Neural progenitor cell (in vitro differentiated cells): ENCODE results near the gene GALNT3.

Experiments
- EZH2 ChIP-seq: fragments of 200-600 bp; sonication (generic); IDR thresholded peaks from 2 replicates; pipeline ENCODE4 v1.6.1; 2017; ENCODE audit warnings: antibody characterized with exemption, mild to moderate bottlenecking, moderate library complexity
- TF ChIP-seq, protein P1 (sequence below): fragments of 200-600 bp; sonication (generic); IDR thresholded peaks from 2 replicates; pipeline ENCODE4 v1.5.1; 2017; ENCODE audit warnings: antibody characterized with exemption, mild to moderate bottlenecking

DNA sequence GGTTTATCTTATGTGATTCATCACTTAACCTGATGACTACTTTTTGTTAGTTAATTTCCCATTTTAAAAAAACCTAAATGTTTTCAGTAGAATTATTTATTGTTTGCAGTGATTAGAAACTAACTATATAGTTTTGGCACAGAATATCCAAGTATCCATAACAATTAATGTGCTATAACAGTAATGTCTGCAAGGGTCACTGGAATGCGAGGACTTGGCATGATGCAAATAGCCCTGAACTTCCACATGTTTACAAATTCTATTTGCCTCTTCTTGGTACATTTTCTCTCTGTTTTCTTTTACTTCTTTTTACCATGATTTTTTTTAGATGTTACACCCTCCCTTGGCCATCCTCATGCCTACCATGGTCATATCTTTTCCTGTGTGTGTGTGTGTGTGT is 49.3 kb upstream of the GALNT3 start:
- TF ChIP-seq, protein P1, sequence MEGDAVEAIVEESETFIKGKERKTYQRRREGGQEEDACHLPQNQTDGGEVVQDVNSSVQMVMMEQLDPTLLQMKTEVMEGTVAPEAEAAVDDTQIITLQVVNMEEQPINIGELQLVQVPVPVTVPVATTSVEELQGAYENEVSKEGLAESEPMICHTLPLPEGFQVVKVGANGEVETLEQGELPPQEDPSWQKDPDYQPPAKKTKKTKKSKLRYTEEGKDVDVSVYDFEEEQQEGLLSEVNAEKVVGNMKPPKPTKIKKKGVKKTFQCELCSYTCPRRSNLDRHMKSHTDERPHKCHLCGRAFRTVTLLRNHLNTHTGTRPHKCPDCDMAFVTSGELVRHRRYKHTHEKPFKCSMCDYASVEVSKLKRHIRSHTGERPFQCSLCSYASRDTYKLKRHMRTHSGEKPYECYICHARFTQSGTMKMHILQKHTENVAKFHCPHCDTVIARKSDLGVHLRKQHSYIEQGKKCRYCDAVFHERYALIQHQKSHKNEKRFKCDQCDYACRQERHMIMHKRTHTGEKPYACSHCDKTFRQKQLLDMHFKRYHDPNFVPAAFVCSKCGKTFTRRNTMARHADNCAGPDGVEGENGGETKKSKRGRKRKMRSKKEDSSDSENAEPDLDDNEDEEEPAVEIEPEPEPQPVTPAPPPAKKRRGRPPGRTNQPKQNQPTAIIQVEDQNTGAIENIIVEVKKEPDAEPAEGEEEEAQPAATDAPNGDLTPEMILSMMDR = no peak
- no peak for TF ChIP-seq EZH2
